Calu3 (cell line): Measurements from ENCODE around the gene MFN1. TPM values are rescaled to one million over a fixed set of nuclear protein-coding genes. Genes with fewer than 3 reads are reported as not detected.

Experiments used
- BruUV-seq: library from RNA; stranded (reverse); fragments of 400-500 nt; replicated peaks from 2 replicates; lab custom pipeline; 2021; lab: Mats Ljungman, UMichigan
- CTCF ChIA-PET: fragments of 300-600 bp; sonication (Branson Sonifier 250); formaldehyde crosslinking; loops from one replicate; lab custom pipeline; 2022; ENCODE audit warnings: antibody characterized with exemption; lab: Charles Lee
- DNase-seq: peaks from one replicate; pipeline ENCODE4 v3.0.0; 2022
- H3K27ac Mint-ChIP-seq: one replicate; pipeline ENCODE4 v1.8.0; 2022; ENCODE audit warnings: mixed read lengths; ENCODE audit not compliant: unreplicated experiment
- H3K27me3 Mint-ChIP-seq: one replicate; pipeline ENCODE4 v1.8.0; 2022; ENCODE audit warnings: mixed read lengths; ENCODE audit not compliant: unreplicated experiment
- H3K36me3 Mint-ChIP-seq: one replicate; pipeline ENCODE4 v1.8.0; 2022; ENCODE audit warnings: mild to moderate bottlenecking, moderate library complexity, mixed read lengths; ENCODE audit not compliant: insufficient read depth, unreplicated experiment
- H3K4me1 Mint-ChIP-seq: one replicate; pipeline ENCODE4 v1.8.0; 2022; ENCODE audit warnings: mild to moderate bottlenecking, low read depth, mixed read lengths; ENCODE audit not compliant: unreplicated experiment
- H3K4me3 Mint-ChIP-seq: one replicate; pipeline ENCODE4 v1.8.0; 2022; ENCODE audit warnings: mild to moderate bottlenecking, low read depth, moderate library complexity, mixed read lengths; ENCODE audit not compliant: unreplicated experiment
- H3K9me3 Mint-ChIP-seq: one replicate; pipeline ENCODE4 v1.8.0; 2022; ENCODE audit warnings: low read depth, mixed read lengths; ENCODE audit not compliant: unreplicated experiment
- intact Hi-C: fragments of 100-400 bp; cut with micrococcal nuclease; formaldehyde crosslinking; loops from one replicate; pipeline ENCODE4 v1.10.0; 2022; ENCODE audit not compliant: unreplicated experiment
- total RNA-seq: library from RNA; stranded (reverse); gene quantifications from 2 replicates; pipeline ENCODE4 v1.2.3, GENCODE V29; 2022
- TF ChIP-seq, protein P1 (sequence below): fragments of 200-600 bp; IDR thresholded peaks from one replicate; pipeline ENCODE4 v1.8.0; 2022; ENCODE audit warnings: antibody characterized with exemption; ENCODE audit not compliant: unreplicated experiment

Gene MFN1
- total RNA-seq, 1 experiment from 2014 or later = 79.9 TPM

DNA sequence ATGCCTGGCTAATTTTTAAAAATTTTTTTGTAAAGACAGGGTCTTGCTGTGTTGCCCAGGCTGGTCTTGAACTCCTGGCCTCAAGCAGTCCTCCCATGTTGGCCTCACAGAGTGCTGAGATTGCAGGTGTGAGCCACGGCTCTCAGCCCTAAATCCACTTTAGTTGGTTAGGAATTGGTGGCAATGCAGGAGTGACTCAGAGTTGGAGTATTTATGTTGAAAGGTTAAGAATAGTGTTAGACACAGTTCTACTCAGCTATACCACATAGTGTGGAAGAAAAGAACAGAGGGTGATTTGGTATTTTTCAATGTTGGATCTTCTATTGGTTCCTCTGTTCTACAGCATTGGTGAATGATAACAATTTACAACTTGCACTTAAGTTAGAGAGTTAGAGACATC, 17.1 kb upstream of the MFN1 start:
- intact Hi-C loops = no loop called here
- TF ChIP-seq, protein P1, sequence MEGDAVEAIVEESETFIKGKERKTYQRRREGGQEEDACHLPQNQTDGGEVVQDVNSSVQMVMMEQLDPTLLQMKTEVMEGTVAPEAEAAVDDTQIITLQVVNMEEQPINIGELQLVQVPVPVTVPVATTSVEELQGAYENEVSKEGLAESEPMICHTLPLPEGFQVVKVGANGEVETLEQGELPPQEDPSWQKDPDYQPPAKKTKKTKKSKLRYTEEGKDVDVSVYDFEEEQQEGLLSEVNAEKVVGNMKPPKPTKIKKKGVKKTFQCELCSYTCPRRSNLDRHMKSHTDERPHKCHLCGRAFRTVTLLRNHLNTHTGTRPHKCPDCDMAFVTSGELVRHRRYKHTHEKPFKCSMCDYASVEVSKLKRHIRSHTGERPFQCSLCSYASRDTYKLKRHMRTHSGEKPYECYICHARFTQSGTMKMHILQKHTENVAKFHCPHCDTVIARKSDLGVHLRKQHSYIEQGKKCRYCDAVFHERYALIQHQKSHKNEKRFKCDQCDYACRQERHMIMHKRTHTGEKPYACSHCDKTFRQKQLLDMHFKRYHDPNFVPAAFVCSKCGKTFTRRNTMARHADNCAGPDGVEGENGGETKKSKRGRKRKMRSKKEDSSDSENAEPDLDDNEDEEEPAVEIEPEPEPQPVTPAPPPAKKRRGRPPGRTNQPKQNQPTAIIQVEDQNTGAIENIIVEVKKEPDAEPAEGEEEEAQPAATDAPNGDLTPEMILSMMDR = no peak
- peaks cover 58% of the 10 kb centered on the region for H3K36me3 Mint-ChIP-seq

DNA sequence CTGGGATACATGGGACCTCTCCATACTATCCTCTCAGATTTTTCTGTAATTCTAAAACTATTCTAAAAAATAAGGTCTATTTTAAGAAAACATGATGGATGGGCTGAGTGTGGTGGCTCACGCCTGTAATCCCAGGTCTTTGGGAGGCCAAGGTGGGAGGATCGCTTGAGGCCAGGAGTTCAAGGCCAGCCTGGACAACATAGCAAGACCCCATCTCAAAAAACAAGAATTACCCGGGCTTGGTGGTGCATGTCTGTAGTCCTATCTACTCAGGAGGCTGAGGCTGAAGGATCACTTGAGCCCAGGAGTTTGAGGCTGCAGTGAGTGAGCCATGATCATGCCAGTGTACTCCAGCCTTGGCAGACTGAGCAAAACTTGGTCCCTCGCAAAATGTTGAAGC, 15.3 kb upstream of the MFN1 start:
- H3K4me1 Mint-ChIP-seq = no peaks in the 10 kb centered on the region
- H3K4me3 Mint-ChIP-seq = no peak overlapping the region
- TF ChIP-seq, protein P1 = no peak
- H3K27ac Mint-ChIP-seq = no peak overlapping the region
- intact Hi-C loops = no loop called here
- CTCF ChIA-PET = no interaction called here
- no peaks in the 10 kb centered on the region for H3K9me3 Mint-ChIP-seq
- no TSS peak for BruUV-seq
- peaks cover 62% of the 10 kb centered on the region for H3K36me3 Mint-ChIP-seq
- no peaks in the 10 kb centered on the region for H3K27me3 Mint-ChIP-seq
- DNase-seq = no peak

More for the DNA sequence above, 17.1 kb upstream of the MFN1 start:
- H3K4me3 Mint-ChIP-seq = no peak overlapping the region
- no TSS peak for BruUV-seq
- no peaks in the 10 kb centered on the region for H3K9me3 Mint-ChIP-seq
- H3K27ac Mint-ChIP-seq = no peak overlapping the region
- no peaks in the 10 kb centered on the region for H3K27me3 Mint-ChIP-seq
- peaks cover under 1% of the 10 kb centered on the region for H3K4me1 Mint-ChIP-seq
- no peak for DNase-seq
- CTCF ChIA-PET = no interaction called here

DNA sequence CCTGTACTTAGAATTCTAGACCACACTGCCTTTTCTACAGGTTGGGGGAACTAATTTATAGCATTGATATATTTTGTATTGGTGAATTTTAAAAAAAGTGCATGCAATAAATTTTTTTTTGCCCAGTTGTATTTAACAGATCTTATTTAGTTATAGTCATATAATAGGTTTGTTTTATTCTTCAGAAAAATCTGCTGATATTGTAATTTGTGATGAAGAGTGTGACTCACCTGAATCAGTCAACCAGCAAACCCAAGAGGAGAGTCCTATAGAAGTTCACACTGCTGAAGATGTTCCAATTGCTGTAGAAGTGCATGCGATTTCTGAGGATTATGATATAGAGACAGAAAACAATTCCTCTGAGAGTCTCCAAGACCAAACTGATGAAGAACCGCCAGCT, 14.4 kb upstream of the MFN1 start:
- intact Hi-C loops = no loop called here
- Mint-ChIP-seq H3K27me3 (no peaks in the 10 kb centered on the region), H3K9me3 (no peaks in the 10 kb centered on the region), H3K36me3 (peaks cover 62% of the 10 kb centered on the region), H3K4me1 (no peaks in the 10 kb centered on the region), H3K4me3 (no peak overlapping the region), H3K27ac (no peak overlapping the region)
- TF ChIP-seq, protein P1 = no peak
- no peak for DNase-seq
- CTCF ChIA-PET = no interaction called here
- BruUV-seq = no TSS peak

DNA sequence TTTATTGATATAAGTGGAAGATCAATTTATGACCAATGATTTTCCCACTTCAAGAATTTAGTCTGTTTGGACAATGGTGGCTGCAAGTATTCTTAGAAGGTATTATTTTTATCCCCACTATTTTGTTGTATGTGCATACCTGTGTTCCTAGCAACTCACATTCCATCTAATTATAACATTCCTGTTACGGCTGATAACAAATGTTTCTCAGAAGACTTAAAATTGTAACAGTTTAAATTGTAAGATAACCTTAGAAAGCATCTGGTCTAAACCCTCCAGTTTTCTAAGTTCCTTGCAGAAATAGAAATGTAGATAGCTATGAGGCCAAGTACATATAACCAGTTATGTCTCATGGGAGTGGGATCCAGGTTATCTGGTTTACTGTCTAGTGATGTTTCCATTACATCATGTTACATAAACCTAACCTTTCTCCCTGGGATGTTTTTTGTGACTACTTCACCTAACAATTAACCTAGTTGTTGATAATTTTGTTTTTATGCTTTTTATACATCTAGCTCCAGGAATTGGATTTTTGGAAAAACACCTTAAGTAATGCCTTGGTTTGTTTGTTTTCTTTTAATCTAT, 11.1 kb upstream of the MFN1 start:
- intact Hi-C loops = no loop called here
- peaks cover 32% of the 10 kb centered on the region for H3K36me3 Mint-ChIP-seq
- H3K27me3 Mint-ChIP-seq = no peaks in the 10 kb centered on the region
- no peak overlapping the region for H3K27ac Mint-ChIP-seq
- TF ChIP-seq, protein P1 = no peak
- H3K9me3 Mint-ChIP-seq = no peaks in the 10 kb centered on the region
- no peaks in the 10 kb centered on the region for H3K4me1 Mint-ChIP-seq
- no peak for DNase-seq
- H3K4me3 Mint-ChIP-seq = no peak overlapping the region
- CTCF ChIA-PET = no interaction called here
- BruUV-seq = no TSS peak
